Caco-2 (cell line): ENCODE measurements around the gene RFLNA. TPM values are rescaled to one million over a fixed set of nuclear protein-coding genes. Genes with fewer than 3 reads are reported as not detected.

ENCODE experiments used
- BruUV-seq: library from RNA; stranded (reverse); fragments of 400-500 nt; replicated peaks from 2 replicates; lab custom pipeline; 2021; lab: Mats Ljungman, UMichigan
- CTCF ChIA-PET: fragments of 300-600 bp; sonication (Branson Sonifier 250); formaldehyde crosslinking; loops from one replicate; lab custom pipeline; 2022; ENCODE audit warnings: antibody characterized with exemption; lab: Charles Lee
- POLR2A ChIA-PET: fragments of 300-600 bp; sonication (Branson Sonifier 250); formaldehyde crosslinking; loops from one replicate; lab custom pipeline; 2022; ENCODE audit warnings: antibody characterized with exemption; lab: Charles Lee
- DNase-seq, 2 experiments: peaks; one replicate each; pipeline versions ENCODE4 v3.0.0 to v3.0.0-alpha.2; 2020 to 2022
- H3K27me3 ChIP-seq: replicated peaks from 2 replicates; pipeline ENCODE4 v1.6.0; 2011; ENCODE audit warnings: low read length; ENCODE audit not compliant: control insufficient read depth, insufficient read depth
- H3K36me3 ChIP-seq: 2 replicates; pipeline ENCODE4 v1.5.1; 2011; ENCODE audit warnings: low read length; ENCODE audit not compliant: control insufficient read depth, insufficient read depth
- H3K4me1 ChIP-seq: fragments of 250-450 bp; sonication (Bioruptor Pico); 2 replicates; pipeline ENCODE4 v1.5.1; 2020; ENCODE audit warnings: mild to moderate bottlenecking
- H3K4me3 ChIP-seq: 2 replicates; pipeline ENCODE4 v1.5.1; 2011; ENCODE audit warnings: low read depth, mild to moderate bottlenecking, control low read depth, low read length
- H3K9me3 ChIP-seq: fragments of 250-450 bp; sonication (Bioruptor Pico); 2 replicates; pipeline ENCODE4 v1.5.1; 2020; ENCODE audit warnings: mild to moderate bottlenecking, moderate library complexity
- H3K27ac Mint-ChIP-seq: one replicate; pipeline ENCODE4 v1.8.0; 2022; ENCODE audit warnings: mixed read lengths; ENCODE audit not compliant: unreplicated experiment
- H3K27me3 Mint-ChIP-seq: one replicate; pipeline ENCODE4 v1.8.0; 2022; ENCODE audit warnings: mixed read lengths; ENCODE audit not compliant: insufficient read depth, unreplicated experiment
- H3K36me3 Mint-ChIP-seq: one replicate; pipeline ENCODE4 v1.8.0; 2022; ENCODE audit warnings: mild to moderate bottlenecking, mixed read lengths; ENCODE audit not compliant: insufficient read depth, unreplicated experiment
- H3K4me1 Mint-ChIP-seq: one replicate; pipeline ENCODE4 v1.8.0; 2022; ENCODE audit warnings: low read depth, mixed read lengths; ENCODE audit not compliant: unreplicated experiment
- H3K4me3 Mint-ChIP-seq: one replicate; pipeline ENCODE4 v1.8.0; 2022; ENCODE audit warnings: mild to moderate bottlenecking, moderate library complexity, mixed read lengths; ENCODE audit not compliant: unreplicated experiment
- H3K9me3 Mint-ChIP-seq: one replicate; pipeline ENCODE4 v1.8.0; 2022; ENCODE audit warnings: mixed read lengths; ENCODE audit not compliant: unreplicated experiment
- intact Hi-C: fragments of 100-400 bp; cut with micrococcal nuclease; formaldehyde crosslinking; loops from one replicate; pipeline ENCODE4 v1.10.0; 2022; ENCODE audit not compliant: unreplicated experiment
- total RNA-seq: library from RNA; stranded (reverse); gene quantifications from 2 replicates; pipeline ENCODE4 v1.2.3, GENCODE V29; 2022
- TF ChIP-seq, protein P1 (sequence below), 2 experiments: fragments of 200-600 bp in 1 of 2; IDR thresholded peaks; 1 replicate in 1 of 2; 2 replicates in 1 of 2; pipeline versions ENCODE4 v1.5.1 to v1.8.0; 2011 to 2022; ENCODE audit warnings: antibody characterized with exemption in 1 of 2, control low read depth in 1 of 2, inconsistent platforms in 1 of 2, low read depth in 1 of 2, low read length in 1 of 2, mild to moderate bottlenecking in 1 of 2, moderate library complexity in 1 of 2; ENCODE audit not compliant: insufficient read depth in 1 of 2, severe bottlenecking in 1 of 2, unreplicated experiment in 1 of 2

Gene RFLNA
- total RNA-seq, 1 experiment from 2014 or later, result 15.4 TPM

DNA sequence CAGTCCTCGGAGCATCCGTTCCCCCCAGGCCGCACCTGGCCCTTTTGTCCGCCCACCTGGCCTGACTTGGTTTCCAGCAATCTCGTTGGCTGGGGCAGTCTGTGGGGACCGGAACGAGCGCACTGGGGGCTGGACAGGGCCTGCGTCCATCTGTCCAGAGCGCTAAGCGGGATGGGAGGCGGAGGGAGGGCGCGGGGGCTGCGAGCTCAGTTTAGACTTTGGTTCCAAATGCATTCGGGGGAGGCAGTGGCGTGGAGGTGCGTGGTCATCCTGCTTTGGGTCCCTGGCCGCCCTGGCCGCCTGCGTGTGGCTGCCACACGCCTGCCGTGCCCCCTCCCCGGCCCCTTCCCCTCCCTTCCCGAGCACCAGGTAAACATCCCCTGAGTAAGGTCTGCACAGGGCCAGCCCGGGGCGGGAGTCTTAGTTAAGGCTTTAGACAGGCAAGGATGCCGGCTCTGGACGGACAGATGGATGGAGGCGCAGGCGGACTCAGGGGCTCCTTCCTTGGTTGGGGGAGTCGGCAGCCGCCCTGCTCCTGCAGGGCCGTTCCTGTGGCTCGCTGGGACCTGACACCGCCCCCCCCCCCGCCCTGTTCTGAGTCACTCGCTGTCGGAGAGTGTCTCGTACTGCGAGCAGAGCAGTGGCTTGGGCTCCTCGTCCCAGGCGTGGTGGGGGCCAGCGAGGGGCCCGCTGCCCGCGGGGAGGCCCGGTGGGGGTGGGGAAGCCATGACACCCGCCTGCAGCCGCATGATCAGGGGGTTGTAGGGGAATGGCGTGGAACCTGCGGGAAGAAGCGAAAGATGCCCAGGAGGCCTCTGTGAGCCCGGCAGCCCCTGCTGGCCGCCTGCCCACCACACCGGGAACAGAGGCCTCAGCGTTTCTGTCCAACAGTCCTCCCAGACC, 30.2 kb downstream of the RFLNA start:
- no peak overlapping the region for H3K4me3 Mint-ChIP-seq
- H3K9me3 ChIP-seq, result peaks cover 6% of the 10 kb centered on the region; the same call in 1 of the 2 replicates
- H3K27ac Mint-ChIP-seq, result no peak overlapping the region
- CTCF ChIA-PET, result no interaction called here
- POLR2A ChIA-PET, result no interaction called here
- no TSS peak for BruUV-seq
- no peaks in the 10 kb centered on the region for H3K9me3 Mint-ChIP-seq
- H3K27me3 Mint-ChIP-seq, result no peaks in the 10 kb centered on the region
- no peak for DNase-seq
- H3K36me3 ChIP-seq, result peaks cover 2% of the 10 kb centered on the region; the same call in 1 of the 2 replicates
- H3K27me3 ChIP-seq, result no peaks in the 10 kb centered on the region
- TF ChIP-seq, protein P1, sequence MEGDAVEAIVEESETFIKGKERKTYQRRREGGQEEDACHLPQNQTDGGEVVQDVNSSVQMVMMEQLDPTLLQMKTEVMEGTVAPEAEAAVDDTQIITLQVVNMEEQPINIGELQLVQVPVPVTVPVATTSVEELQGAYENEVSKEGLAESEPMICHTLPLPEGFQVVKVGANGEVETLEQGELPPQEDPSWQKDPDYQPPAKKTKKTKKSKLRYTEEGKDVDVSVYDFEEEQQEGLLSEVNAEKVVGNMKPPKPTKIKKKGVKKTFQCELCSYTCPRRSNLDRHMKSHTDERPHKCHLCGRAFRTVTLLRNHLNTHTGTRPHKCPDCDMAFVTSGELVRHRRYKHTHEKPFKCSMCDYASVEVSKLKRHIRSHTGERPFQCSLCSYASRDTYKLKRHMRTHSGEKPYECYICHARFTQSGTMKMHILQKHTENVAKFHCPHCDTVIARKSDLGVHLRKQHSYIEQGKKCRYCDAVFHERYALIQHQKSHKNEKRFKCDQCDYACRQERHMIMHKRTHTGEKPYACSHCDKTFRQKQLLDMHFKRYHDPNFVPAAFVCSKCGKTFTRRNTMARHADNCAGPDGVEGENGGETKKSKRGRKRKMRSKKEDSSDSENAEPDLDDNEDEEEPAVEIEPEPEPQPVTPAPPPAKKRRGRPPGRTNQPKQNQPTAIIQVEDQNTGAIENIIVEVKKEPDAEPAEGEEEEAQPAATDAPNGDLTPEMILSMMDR (IDR thresholded peaks at IDR 0.05; ENCODE audit: insufficient read depth in 1 of 2, low read depth in 1 of 2, low read length in 1 of 2, severe bottlenecking in 1 of 2, unreplicated experiment in 1 of 2), result no peak
- no peaks in the 10 kb centered on the region for H3K4me1 Mint-ChIP-seq
- H3K4me1 ChIP-seq, result no peaks in the 10 kb centered on the region
- intact Hi-C loops, result loop anchor here (10.0 kb wide), 1 partner anchor 450 kb away; no protein-coding TSS in a partner anchor
- no peak overlapping the region for H3K4me3 ChIP-seq
- H3K36me3 Mint-ChIP-seq, result peaks cover 69% of the 10 kb centered on the region

DNA sequence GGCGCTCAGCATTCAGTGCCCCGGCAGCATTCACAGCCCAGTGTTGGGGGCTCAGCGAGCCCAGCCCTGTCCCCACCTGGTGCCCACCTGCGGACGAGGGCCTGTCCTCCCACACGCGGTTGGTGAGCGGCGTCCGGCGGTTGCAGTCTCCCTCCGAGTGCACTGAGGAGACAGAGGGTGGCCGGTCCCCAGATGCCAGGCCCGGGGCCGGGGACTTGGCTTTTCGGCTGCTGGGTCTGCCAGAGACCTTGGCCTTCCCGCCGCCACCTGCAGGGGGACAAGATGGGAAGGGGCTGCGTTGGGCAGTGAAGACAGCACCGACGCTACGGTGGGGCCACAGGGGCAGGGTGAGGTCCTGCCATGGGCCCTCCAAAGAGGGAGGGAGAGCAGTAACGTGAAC, 31.2 kb downstream of the RFLNA start:
- intact Hi-C loops, result loop anchor here (10.0 kb wide), 1 partner anchor 449 kb away; no protein-coding TSS in a partner anchor
- H3K4me3 Mint-ChIP-seq, result no peak overlapping the region
- CTCF ChIA-PET, result no interaction called here
- H3K4me1 Mint-ChIP-seq, result no peaks in the 10 kb centered on the region
- no peaks in the 10 kb centered on the region for H3K4me1 ChIP-seq
- H3K27ac Mint-ChIP-seq, result no peak overlapping the region
- no peaks in the 10 kb centered on the region for H3K9me3 Mint-ChIP-seq
- H3K36me3 Mint-ChIP-seq, result peaks cover 69% of the 10 kb centered on the region
- TF ChIP-seq, protein P1 (IDR thresholded peaks at IDR 0.05; ENCODE audit: insufficient read depth in 1 of 2, low read depth in 1 of 2, low read length in 1 of 2, severe bottlenecking in 1 of 2, unreplicated experiment in 1 of 2), result no peak
- peaks cover 6% of the 10 kb centered on the region; the same call in 1 of the 2 replicates for H3K9me3 ChIP-seq
- POLR2A ChIA-PET, result no interaction called here
- BruUV-seq, result no TSS peak
- H3K27me3 ChIP-seq, result no peaks in the 10 kb centered on the region
- H3K4me3 ChIP-seq, result no peak overlapping the region
- no peak for DNase-seq
- H3K36me3 ChIP-seq, result peaks cover 2% of the 10 kb centered on the region; the same call in 1 of the 2 replicates
- H3K27me3 Mint-ChIP-seq, result no peaks in the 10 kb centered on the region

DNA sequence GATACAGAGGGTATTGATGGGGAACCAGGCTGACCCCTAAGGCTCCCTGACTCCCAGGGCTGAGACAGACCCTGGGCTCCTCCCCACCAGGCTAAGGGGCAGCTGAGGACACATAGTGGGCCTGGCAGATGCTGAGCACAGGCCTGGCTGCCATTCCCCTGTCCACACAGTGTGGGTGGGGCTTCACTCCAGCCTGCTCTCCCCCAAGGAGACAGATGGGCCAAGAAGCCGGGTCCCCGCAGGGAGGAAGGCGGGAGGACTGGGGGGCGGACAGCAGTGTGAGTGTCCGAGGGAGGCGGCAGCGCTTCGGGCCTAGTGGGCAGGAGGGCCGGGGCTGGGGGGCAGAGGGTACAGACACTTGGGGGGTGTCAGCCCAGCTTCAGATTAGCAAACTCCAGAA, 32.0 kb downstream of the RFLNA start:
- Histone ChIP-seq H3K9me3 (peaks cover 6% of the 10 kb centered on the region; the same call in 1 of the 2 replicates), H3K36me3 (peaks cover 2% of the 10 kb centered on the region; the same call in 1 of the 2 replicates), H3K4me1 (no peaks in the 10 kb centered on the region), H3K27me3 (no peaks in the 10 kb centered on the region), H3K4me3 (no peak overlapping the region)
- TF ChIP-seq, protein P1 (IDR thresholded peaks at IDR 0.05; ENCODE audit: insufficient read depth in 1 of 2, low read depth in 1 of 2, low read length in 1 of 2, severe bottlenecking in 1 of 2, unreplicated experiment in 1 of 2), result no peak
- BruUV-seq, result no TSS peak
- POLR2A ChIA-PET, result no interaction called here
- CTCF ChIA-PET, result no interaction called here
- Mint-ChIP-seq H3K27ac (no peak overlapping the region), H3K27me3 (no peaks in the 10 kb centered on the region), H3K4me3 (no peak overlapping the region), H3K36me3 (peaks cover 65% of the 10 kb centered on the region), H3K9me3 (no peaks in the 10 kb centered on the region), H3K4me1 (no peaks in the 10 kb centered on the region)
- DNase-seq, result no peak
- intact Hi-C loops, result loop anchor here (10.0 kb wide), 1 partner anchor 448 kb away; no protein-coding TSS in a partner anchor
